Endothelial cell of umbilical vein (primary cell): ENCODE results near the gene PIK3R2. TPM values are rescaled to one million over a fixed set of nuclear protein-coding genes. Genes with fewer than 3 reads are reported as not detected.

Experiments used
- BruUV-seq: library from RNA; stranded (reverse); fragments of 400-500 nt; replicated peaks from 2 replicates; lab custom pipeline; 2021; lab: Mats Ljungman, UMichigan
- CTCF ChIA-PET: fragments of 300-600, 350-600 bp; sonication (Branson Sonifier 250); formaldehyde crosslinking; loops from one replicate; lab custom pipeline; 2021; ENCODE audit warnings: antibody characterized with exemption, inconsistent platforms; lab: Charles Lee
- POLR2A ChIA-PET: fragments of 300-600, 350-600 bp; sonication (Branson Sonifier 250); formaldehyde crosslinking; loops from one replicate; lab custom pipeline; 2021; ENCODE audit warnings: antibody characterized with exemption, inconsistent platforms; lab: Charles Lee
- DNase-seq: peaks from one replicate; pipeline ENCODE4 v3.0.0-alpha.2; 2011; ENCODE audit warnings: low read depth, low spot score
- FAIRE-seq: peaks from 2 replicates; lab custom pipeline; 2011; peaks lifted over from hg19 to GRCh38; lab: Jason Lieb, UNC
- H2AFZ ChIP-seq: 2 replicates; pipeline ENCODE4 v1.6.0; 2012; ENCODE audit warnings: low read depth, low read length, control low read depth, inconsistent platforms
- H3K27ac ChIP-seq: 2 replicates; pipeline ENCODE4 v1.5.1; 2011; ENCODE audit warnings: low read depth, mild to moderate bottlenecking, control low read depth, low read length, moderate library complexity; ENCODE audit not compliant: insufficient read depth
- H3K27me3 ChIP-seq, 2 experiments: 2 replicates each; pipeline versions ENCODE4 v1.6.0 to v1.6.1; 2011; ENCODE audit warnings: low read length in 2 of 2, mixed read lengths in 1 of 2; ENCODE audit not compliant: control insufficient read depth in 2 of 2, insufficient read depth in 2 of 2
- H3K36me3 ChIP-seq, 2 experiments: 2 replicates in 1 of 2; 3 replicates in 1 of 2; pipeline ENCODE4 v1.5.1; 2011; ENCODE audit warnings: low read length in 2 of 2, mild to moderate bottlenecking in 1 of 2, moderate library complexity in 1 of 2; ENCODE audit not compliant: control insufficient read depth in 2 of 2, insufficient read depth in 2 of 2; ENCODE audit errors: extremely low read depth in 1 of 2
- H3K4me1 ChIP-seq: 3 replicates; pipeline ENCODE4 v1.5.1; 2011; ENCODE audit warnings: mild to moderate bottlenecking, low read length; ENCODE audit not compliant: control insufficient read depth, insufficient read depth; ENCODE audit errors: extremely low read depth
- H3K4me2 ChIP-seq: 2 replicates; pipeline ENCODE4 v1.6.1; 2011; ENCODE audit warnings: low read length, control low read depth, mixed read lengths; ENCODE audit not compliant: insufficient read depth
- H3K4me3 ChIP-seq, 3 experiments: fragments of 200-600 bp in 1 of 3; sonication (generic), shearing (Covaris generic) in 1 of 3; replicated peaks in 1 of 3; 2 replicates each; pipeline ENCODE4 v1.5.1; 2011 to 2016; ENCODE audit warnings: control low read depth in 3 of 3, low read length in 3 of 3, mild to moderate bottlenecking in 2 of 3, inconsistent platforms in 1 of 3, low read depth in 1 of 3, moderate library complexity in 1 of 3; ENCODE audit not compliant: insufficient read depth in 1 of 3
- H3K79me2 ChIP-seq: 2 replicates; pipeline ENCODE4 v1.6.0; 2012; ENCODE audit warnings: low read length, inconsistent platforms; ENCODE audit not compliant: control insufficient read depth, insufficient read depth
- H3K9ac ChIP-seq: replicated peaks from 2 replicates; pipeline ENCODE3; 2011; ENCODE audit warnings: low read length, control low read depth; ENCODE audit not compliant: insufficient read depth; ENCODE audit errors: extremely low read depth
- H3K9me1 ChIP-seq: replicated peaks from 3 replicates; pipeline ENCODE4 v1.6.0; 2011; ENCODE audit warnings: mild to moderate bottlenecking, low read length; ENCODE audit not compliant: control insufficient read depth, insufficient read depth; ENCODE audit errors: extremely low read depth
- H3K9me3 ChIP-seq: replicated peaks from 2 replicates; pipeline ENCODE4 v1.5.1; 2012; ENCODE audit warnings: low read length, inconsistent platforms; ENCODE audit not compliant: control insufficient read depth, insufficient read depth
- H4K20me1 ChIP-seq: replicated peaks from 2 replicates; pipeline ENCODE3; 2011; ENCODE audit warnings: mild to moderate bottlenecking, low read length; ENCODE audit not compliant: control insufficient read depth, insufficient read depth; ENCODE audit errors: extremely low read depth
- EZH2 ChIP-seq: IDR thresholded peaks from 2 replicates; pipeline ENCODE4 v1.6.1; 2012; ENCODE audit warnings: borderline replicate concordance, low read depth, mild to moderate bottlenecking, moderate library complexity, low read length, inconsistent platforms; ENCODE audit not compliant: severe bottlenecking
- FOS ChIP-seq: IDR thresholded peaks from 2 replicates; pipeline ENCODE4 v1.6.1; 2011; ENCODE audit warnings: mild to moderate bottlenecking, low read length, moderate library complexity, borderline replicate concordance; ENCODE audit not compliant: insufficient read depth
- GATA2 ChIP-seq: IDR thresholded peaks from 2 replicates; pipeline ENCODE4 v1.7.0; 2011; ENCODE audit warnings: low read depth, mild to moderate bottlenecking, moderate library complexity, mixed read lengths, low read length; ENCODE audit not compliant: insufficient read length, insufficient read depth
- JUN ChIP-seq: IDR thresholded peaks from 2 replicates; pipeline ENCODE4 v1.6.1; 2011; ENCODE audit warnings: borderline replicate concordance, low read depth; ENCODE audit not compliant: insufficient read length, insufficient read depth
- MYC ChIP-seq: IDR thresholded peaks from one replicate; pipeline ENCODE4 v1.6.1; 2011; ENCODE audit warnings: mild to moderate bottlenecking, low read depth, low read length
- POLR2A ChIP-seq: IDR thresholded peaks from 2 replicates; pipeline ENCODE4 v1.6.1; 2012; ENCODE audit warnings: low read depth, mild to moderate bottlenecking, control low read depth, low read length
- POLR2AphosphoS5 ChIP-seq: IDR thresholded peaks from 2 replicates; pipeline ENCODE4 v1.6.1; 2012; ENCODE audit warnings: low read depth, mild to moderate bottlenecking, control low read depth, low read length, moderate library complexity; ENCODE audit not compliant: insufficient read depth
- dilution Hi-C: fragments of 300-500 bp; cut with MboI; formaldehyde crosslinking; loops from one replicate; pipeline ENCODE4 v1.15.0; 2019; ENCODE audit warnings: low sequenced_read_pairs; ENCODE audit not compliant: extremely low pct_ligation_motif_present
- intact Hi-C: fragments of 100-400 bp; cut with micrococcal nuclease; formaldehyde crosslinking; loops from one replicate; pipeline ENCODE4 v1.10.0; 2022
- polyA plus RNA-seq, 4 experiments: library from polyadenylated mRNA; depleted of rRNA in 3 of 4; stranded (reverse) in 3 of 4; unstranded in 1 of 4; fragments of >200 nt; gene quantifications; 2 replicates each; pipeline versions ENCODE4 v1.2.1 to v1.2.3, GENCODE V29; 2011 to 2012; ENCODE audit warnings: missing spikeins in 1 of 4
- total RNA-seq: library from RNA; stranded (reverse); gene quantifications from 2 replicates; pipeline ENCODE4 v1.2.3, GENCODE V29; 2021
- TF ChIP-seq, protein P1 (sequence below): IDR thresholded peaks from 2 replicates; pipeline ENCODE4 v1.6.1; 2011; ENCODE audit not compliant: insufficient read depth, insufficient read length
- TF ChIP-seq, protein P2 (sequence below), 2 donors: IDR thresholded peaks; 1 replicate in 1 of 2; 2 replicates in 1 of 2; pipeline ENCODE4 v1.5.1; 2011; ENCODE audit warnings: low read length in 2 of 2, mild to moderate bottlenecking in 2 of 2, moderate library complexity in 2 of 2, control low read depth in 1 of 2, inconsistent platforms in 1 of 2, low read depth in 1 of 2; ENCODE audit not compliant: insufficient read depth in 1 of 2; ENCODE audit errors: extremely low read depth in 1 of 2

PIK3R2 gene
- total and polyA plus RNA-seq, 2 donors (not counting 3 experiments of a cell fraction or from before 2014, with no cell fraction given), result 8.1 to 15.2 TPM

DNA sequence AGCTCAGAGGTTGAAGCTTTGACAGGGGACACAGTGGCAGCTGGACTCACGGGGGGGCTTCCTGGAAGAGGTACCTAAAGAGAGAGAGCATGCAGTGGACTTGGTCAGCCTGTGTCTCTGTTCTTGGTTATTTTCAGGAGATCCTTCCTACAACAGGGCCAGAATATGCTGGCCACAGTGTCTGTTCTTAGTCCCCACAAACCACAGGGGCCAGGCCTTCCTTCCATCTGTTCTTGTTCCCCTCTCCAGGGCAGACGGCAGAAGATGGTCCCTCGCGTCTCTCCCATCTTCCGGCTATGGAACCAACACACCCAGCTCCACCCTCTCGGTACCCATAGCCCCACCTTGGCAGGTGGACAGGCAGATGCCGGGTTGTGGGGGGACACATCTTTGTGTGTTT is 30.5 kb upstream of the PIK3R2 start:
- CTCF ChIA-PET, result interaction anchor here (1.2 to 2.5 kb wide), 2 partner anchors 9 to 14 kb away, joined by 3 to 17 read pairs; no protein-coding TSS in a partner anchor
- Histone ChIP-seq H4K20me1 (no peaks in the 10 kb centered on the region), H3K27me3 (no peaks in the 10 kb centered on the region), H3K4me2 (no peak overlapping the region), H3K27ac (no peak overlapping the region), H3K36me3 (no peaks in the 10 kb centered on the region), H3K4me3 (no peak overlapping the region), H3K9me1 (no peaks in the 10 kb centered on the region), H3K9ac (no peak overlapping the region), H3K9me3 (no peaks in the 10 kb centered on the region), H3K4me1 (peaks cover 7% of the 10 kb centered on the region), H2AFZ (no peak overlapping the region), H3K79me2 (no peaks in the 10 kb centered on the region)
- TF ChIP-seq POLR2A (no peak), EZH2 (no peak), POLR2AphosphoS5 (no peak), MYC (no peak), GATA2 (no peak), JUN (no peak), FOS (no peak)
- TF ChIP-seq, protein P1, sequence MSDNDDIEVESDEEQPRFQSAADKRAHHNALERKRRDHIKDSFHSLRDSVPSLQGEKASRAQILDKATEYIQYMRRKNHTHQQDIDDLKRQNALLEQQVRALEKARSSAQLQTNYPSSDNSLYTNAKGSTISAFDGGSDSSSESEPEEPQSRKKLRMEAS, result no peak
- TF ChIP-seq, protein P2, sequence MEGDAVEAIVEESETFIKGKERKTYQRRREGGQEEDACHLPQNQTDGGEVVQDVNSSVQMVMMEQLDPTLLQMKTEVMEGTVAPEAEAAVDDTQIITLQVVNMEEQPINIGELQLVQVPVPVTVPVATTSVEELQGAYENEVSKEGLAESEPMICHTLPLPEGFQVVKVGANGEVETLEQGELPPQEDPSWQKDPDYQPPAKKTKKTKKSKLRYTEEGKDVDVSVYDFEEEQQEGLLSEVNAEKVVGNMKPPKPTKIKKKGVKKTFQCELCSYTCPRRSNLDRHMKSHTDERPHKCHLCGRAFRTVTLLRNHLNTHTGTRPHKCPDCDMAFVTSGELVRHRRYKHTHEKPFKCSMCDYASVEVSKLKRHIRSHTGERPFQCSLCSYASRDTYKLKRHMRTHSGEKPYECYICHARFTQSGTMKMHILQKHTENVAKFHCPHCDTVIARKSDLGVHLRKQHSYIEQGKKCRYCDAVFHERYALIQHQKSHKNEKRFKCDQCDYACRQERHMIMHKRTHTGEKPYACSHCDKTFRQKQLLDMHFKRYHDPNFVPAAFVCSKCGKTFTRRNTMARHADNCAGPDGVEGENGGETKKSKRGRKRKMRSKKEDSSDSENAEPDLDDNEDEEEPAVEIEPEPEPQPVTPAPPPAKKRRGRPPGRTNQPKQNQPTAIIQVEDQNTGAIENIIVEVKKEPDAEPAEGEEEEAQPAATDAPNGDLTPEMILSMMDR (IDR thresholded peaks at IDR 0.05; ENCODE audit: extremely low read depth in 1 of 2, insufficient read depth in 1 of 2, low read depth in 1 of 2, low read length in 2 of 2), result no peak
- FAIRE-seq, result no peak
- no TSS peak for BruUV-seq
- no peak for DNase-seq
- dilution Hi-C loops (no loop called here), intact Hi-C loops (no loop called here)
- POLR2A ChIA-PET, result interaction anchor here (0.6 kb wide), 1 partner anchor 34 kb away, joined by 3 read pairs; no protein-coding TSS in a partner anchor
